ENCODE results near the gene DCC.

Gene DCC, protein sequence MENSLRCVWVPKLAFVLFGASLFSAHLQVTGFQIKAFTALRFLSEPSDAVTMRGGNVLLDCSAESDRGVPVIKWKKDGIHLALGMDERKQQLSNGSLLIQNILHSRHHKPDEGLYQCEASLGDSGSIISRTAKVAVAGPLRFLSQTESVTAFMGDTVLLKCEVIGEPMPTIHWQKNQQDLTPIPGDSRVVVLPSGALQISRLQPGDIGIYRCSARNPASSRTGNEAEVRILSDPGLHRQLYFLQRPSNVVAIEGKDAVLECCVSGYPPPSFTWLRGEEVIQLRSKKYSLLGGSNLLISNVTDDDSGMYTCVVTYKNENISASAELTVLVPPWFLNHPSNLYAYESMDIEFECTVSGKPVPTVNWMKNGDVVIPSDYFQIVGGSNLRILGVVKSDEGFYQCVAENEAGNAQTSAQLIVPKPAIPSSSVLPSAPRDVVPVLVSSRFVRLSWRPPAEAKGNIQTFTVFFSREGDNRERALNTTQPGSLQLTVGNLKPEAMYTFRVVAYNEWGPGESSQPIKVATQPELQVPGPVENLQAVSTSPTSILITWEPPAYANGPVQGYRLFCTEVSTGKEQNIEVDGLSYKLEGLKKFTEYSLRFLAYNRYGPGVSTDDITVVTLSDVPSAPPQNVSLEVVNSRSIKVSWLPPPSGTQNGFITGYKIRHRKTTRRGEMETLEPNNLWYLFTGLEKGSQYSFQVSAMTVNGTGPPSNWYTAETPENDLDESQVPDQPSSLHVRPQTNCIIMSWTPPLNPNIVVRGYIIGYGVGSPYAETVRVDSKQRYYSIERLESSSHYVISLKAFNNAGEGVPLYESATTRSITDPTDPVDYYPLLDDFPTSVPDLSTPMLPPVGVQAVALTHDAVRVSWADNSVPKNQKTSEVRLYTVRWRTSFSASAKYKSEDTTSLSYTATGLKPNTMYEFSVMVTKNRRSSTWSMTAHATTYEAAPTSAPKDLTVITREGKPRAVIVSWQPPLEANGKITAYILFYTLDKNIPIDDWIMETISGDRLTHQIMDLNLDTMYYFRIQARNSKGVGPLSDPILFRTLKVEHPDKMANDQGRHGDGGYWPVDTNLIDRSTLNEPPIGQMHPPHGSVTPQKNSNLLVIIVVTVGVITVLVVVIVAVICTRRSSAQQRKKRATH (N-terminal part only)

DNA sequence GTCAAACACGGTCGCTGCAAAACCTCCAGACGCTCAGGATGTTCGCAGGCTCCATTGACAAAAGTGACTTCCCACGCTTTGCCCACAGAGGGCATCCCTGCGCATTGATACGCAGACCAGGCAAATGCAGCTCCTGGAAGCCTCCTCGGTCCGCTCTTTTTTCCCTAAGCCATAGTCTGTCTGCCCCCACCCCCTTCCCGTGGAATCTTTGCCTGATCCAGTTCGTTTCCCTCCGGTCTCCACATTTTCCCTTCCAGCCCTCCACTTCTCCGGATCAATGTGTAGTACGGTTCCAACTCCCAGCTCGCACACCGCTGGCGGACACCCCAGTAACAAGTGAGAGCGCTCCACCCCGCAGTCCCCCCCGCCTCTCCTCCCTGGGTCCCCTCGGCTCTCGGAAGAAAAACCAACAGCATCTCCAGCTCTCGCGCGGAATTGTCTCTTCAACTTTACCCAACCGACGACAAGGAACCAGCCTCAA is at the start of gene DCC:
DCC (plus strand) TSS at position 307 of the 481 bp plus-strand sequence. CDS start 591 bp downstream, outside the sequence.
- peak; percentile 81 for DNase-seq

DNA sequence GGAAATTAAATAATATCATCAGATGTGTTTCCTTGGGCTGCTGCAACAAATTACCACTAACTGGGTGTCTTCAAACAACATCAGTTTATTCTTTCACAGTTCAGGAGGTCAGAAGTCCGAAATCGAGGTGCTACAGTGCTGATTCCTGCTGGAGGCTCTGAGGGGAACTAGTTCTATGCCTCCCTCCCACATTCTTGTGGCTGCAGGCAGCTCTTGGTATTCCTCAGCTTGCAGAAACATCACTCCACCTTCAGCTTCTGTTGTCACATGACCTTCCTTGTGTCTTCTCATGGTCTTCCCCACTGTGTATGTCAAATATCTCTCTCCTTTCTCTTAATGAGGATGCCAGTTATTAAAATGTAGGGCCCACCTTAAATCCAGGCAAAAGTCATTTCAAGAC is 29.3 kb upstream of the DCC start:
- DNase-seq: no peak

DNA sequence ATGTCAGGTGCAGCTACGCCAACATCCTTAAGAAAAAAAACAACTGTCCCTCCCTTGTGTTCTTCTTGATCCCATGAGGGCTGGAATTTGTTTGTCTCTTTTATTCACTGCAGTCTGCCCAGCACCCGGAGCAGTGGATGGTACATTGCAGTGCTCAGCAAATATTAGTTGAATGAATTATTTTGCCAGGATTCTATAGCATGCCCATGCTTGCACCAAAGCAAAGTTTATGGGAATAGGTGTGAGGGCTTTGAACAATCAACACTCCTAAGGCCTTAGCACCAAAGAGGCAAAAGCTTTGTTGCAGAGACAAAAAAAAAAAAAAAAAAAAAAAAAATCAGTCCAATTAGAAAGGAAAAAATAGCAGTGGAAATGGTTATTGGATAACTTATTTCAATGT is 28.7 kb upstream of the DCC start:
- DNase-seq: no peak

DNA sequence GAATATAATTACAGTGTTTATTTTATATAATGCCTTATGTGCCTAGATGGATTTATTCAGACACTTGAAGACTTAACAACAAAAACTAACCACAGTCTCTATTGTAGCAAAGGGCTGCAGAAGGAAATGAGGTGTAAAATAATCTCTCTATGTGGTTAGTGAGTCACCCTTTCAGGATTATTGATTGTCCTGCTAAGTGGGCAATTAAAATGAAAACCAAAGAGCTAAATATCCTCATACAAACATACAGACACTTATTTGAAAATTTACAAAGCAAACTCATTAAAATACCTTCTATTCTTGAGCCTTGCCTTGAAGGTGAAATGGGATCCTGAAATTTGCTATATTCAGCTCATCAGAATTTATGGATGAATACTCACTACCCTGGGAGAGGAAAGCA is 27.7 kb upstream of the DCC start:
- DNase-seq: peak; percentile 21

DNA sequence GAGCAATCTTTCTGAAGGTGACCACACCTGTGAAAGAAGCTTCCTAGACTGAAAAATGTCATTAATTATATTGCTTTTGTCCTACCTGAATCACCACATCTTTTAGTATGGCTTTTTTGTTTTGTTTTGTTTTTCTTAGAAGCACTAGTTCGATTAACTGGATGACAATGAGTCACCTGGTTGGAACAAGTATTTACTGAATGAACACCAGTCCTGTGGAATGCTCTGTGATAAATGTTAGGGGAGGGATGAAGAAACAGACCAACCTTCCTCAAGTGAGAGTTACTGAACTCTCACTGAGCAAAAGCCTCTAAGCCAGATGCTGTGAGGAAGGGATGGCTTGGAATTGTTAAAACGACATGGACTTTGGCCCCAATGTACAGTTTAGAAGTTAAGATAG is 26.8 kb upstream of the DCC start:
- DNase-seq: peak; percentile 16

DNA sequence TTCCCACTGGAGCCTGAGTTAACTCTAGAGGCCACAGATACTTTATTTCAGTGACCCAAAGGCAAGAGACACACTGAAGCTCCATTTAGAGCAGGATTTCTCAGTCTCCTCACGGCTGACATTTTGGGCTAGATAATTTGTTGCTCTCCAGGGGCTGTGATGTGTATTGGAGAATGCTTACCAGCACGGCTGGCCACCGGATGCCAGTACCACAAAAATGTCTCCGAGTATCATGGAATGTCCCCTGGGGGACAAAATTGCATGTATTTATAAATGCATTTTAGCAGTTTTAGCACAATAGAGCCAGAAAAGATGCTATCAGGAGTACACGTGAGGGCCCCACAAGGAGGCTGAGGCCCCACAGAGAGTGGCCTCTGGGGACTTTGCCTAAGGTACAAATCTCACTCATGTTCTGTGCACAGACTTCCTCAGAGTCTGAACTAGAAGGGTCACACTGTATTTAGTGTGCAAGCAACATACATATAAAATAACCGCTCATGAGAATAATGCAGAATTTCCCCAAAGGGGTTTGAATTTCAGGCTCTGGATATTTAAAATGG is 20.5 kb upstream of the DCC start:
- peak; percentile 84 for DNase-seq

DNA sequence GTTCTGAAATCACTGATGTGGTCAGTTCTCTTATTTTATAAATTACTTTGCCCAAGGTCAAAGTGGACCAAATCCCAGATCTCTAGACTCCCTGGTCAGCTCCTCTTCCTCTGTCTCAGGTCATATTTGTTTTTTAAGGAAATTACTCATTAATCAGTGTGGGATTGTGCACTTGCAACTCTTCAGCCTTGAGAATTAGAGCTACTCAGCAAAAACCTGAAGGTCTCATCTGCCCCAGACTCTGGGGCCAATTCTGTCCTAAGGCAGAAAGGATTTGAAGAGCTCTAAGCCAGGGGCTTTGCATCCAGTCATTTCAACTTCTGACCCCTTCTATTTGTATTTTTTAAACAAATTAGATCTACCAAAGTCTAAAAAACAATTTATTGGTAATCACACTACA is 17.7 kb upstream of the DCC start:
- DNase-seq: no peak

DNA sequence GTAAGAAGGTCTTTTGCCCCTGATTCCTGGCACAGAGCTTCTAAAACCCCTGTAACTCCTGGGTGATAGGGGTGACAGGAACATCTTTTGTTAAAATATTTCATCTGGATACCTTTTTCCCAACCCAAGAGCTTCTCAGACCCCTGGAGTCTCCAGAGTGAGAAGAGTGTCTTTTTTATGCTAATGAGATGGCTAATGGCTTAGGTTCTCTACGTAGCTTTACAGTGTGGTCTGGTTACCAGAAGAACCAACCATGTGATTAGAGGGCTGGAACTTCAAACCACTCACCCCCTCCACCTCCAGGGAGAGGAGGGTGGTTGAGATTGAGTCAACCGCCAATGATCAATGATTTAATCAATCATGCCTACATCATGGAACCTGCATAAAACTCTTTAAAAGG is 16.2 kb upstream of the DCC start:
- DNase-seq: no peak

DNA sequence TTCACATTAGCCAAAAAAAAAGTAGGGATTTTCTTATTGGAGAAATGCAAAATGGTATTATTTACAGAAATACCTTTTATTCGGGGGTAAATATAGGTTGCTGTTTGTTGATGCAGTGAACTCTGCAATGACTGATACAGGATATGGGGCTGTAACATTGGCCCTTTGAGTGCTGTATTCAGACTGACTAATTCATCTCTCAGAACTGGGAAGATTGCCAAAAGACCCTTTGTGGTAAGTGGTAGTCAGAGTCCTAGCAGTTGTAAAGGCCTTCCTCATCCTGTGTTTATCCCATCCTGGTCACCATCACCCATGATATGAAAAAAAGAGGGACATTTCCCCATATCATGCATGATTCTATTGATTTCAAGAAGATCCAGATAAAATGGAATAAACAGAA is 14.0 kb upstream of the DCC start:
- peak; percentile 87 for DNase-seq

DNA sequence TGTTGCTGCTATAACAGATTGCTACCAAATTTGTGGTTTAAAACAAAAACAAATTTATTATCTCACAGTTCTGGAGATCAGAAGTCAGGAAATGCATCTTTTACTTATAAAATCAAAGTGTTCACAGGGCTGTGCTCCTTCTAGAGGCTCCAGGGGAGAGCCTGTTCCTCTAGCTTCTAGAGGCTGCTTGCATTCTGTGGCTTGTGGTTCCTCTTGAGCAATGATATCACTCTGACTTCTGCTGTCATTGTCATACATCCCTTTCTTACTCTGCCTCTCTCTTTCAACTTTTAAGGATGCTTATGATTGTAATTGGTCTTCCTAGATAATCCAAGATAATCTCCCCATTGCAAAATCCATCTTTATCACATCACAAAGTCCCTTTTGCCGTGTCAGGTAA is 6.1 kb upstream of the DCC start:
- no peak for DNase-seq

DNA sequence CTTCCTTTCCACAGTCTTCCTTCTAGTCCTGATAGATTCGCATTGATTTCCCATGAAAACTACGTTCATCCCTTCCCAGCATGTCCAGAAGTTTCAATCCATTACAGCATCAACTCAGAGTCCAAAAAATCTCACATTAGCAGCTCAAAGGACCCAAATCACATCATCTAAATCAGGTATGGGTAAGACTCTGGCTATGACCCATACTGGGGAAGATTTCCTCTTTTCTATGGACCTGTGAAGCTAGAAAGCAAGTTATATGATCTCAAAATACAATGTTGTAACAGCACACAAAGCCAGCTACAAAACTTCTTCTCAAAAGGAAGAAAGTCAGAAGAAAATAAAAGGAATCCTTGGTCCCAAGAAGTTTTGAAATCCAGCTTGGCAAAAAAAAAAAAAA is 5.7 kb upstream of the DCC start:
- DNase-seq: no peak

DNA sequence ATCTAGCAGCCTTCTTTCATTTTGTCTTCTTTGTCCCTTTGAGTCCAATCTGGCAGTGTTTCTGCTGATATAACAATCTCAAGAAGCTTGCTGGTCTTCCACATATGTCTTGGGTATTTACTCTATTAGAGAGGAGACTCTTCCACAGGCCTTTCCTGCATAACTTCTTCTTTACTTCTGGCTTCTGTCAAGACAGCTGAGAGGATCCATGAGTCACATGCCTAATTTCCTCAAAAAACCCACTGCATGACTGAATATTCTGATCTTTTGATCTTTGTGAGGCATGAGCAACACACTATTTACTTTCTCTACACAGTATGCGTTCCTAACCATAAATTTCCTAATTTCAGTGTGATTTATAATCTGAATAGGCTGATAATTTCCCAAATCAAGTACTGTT is 5.1 kb upstream of the DCC start:
- DNase-seq: peak; percentile 84

DNA sequence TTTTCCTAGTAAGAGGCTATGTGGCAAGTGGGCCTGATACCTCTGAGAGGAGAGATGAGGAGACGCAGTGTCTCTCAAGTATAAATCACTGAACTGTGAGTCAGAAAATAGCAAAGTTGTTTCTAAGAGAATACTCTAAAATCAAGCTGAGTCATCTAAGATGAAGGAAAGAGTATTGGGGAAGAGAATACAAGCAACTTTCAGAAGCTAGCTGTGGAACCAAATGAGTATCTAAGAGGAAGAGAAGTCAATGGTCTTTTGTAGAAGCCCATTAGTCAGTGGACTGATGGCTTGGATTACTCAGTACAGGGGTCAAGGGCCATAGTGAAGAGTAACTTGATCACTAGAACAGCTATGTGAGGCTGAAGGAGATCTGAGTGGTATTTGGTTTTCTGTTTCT is 2.7 kb upstream of the DCC start:
- peak; percentile 76 for DNase-seq

DNA sequence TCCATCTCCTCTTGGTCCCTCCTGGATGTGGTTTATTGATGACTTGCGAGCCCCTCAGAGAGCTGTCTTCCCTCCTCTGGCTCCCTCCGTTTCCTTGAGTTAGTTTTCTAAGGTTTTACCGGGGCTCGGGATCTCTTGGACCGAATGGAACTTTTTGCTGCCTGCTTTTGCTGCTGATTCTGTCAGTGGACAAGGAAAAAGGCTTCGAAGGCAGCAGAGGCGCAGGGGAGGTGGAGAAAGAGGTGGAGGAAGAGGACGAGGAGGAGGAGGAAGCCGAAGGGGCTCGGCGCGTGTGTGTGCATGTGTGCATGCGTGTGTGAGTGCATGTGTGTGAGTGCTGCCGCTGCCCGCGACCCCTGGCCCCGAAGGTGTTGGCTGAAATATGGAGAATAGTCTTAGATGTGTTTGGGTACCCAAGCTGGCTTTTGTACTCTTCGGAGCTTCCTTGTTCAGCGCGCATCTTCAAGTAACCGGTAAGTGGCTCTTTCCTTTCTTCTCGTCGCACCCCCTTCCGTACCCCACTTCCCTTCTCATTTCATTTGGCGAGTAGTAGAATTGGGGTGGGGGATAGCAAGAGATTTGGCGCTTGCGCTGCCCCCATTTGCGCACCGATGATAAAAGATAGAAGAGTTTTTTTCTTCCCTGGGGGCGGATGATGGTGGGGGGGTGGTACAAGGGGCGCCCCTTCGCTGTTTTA is 557 bp downstream of the DCC start:
- DNase-seq: no peak

DNA sequence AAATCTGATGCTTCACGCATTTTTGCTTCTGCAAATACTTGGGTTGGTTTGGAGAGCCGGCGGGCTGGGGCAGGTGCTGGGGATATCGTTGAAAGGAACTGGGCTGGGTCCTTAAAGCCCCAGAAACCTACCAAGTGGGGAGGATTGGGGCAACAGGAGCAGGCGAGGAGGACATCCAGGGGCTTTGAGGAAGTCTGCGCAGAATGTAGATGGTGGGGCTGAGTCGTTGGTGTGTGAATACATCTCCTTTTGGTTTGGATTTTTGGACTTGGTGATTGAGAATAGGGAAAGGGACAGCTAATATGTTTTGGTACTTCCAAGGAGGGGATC is 1.1 kb downstream of the DCC start:
- no peak for DNase-seq

DNA sequence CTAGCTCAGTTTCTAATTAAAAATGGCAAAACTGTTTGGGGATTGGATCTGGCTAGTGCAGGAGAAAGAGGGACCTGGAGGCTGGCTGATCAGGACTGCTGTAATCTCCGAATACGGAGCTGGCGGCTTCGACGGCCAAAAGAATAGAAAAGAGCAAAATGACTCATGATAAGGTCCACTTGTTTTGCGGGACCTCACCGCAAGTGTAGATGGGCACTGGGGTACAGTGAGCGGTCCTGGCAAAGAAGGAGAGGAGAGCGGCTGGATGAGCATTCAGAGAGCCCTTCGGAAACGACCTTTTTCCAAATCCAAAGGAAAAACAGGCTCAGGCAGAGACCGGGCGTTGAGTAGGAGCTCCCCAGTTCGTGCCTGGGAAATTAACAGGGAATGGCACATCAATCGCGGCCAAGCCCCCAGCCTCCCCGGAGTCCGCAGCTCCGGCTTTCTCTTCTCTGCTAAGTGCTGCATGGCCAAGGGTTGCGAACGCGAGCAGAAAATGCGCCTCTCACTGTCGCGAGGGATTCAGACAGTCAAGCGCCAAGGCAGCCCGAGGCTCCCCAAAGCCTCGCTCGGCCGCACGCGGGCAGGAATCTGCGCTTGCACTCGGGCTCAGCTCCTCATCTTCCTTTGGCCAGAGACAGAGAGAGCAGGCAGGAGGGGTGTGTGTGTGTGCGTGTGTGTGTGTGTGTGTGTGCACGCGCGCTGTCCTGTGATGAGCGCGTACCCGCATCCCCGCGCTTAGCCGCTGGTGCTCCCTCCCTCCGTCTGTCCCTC is 1.8 kb downstream of the DCC start:
- peak; percentile 28 for DNase-seq

DNA sequence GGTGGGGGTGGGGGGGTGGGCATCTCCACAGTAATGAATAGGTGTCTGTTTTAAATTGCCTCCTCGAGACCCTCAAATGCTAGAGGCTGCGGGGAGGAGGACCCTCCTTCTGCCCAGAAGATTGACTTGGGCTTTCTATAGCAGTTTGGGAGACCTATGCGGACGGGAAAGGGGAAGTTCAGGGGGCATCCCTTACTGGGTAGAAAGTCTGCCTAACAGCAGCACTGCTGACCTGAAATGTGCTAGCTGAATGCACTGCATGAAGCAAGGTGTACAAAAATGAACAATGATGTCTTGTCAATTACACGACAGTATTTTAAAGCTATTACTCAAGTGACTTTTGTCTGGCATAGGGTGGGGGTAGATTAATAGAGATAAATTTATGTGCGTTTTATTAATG is 2.5 kb downstream of the DCC start:
- DNase-seq: no peak

DNA sequence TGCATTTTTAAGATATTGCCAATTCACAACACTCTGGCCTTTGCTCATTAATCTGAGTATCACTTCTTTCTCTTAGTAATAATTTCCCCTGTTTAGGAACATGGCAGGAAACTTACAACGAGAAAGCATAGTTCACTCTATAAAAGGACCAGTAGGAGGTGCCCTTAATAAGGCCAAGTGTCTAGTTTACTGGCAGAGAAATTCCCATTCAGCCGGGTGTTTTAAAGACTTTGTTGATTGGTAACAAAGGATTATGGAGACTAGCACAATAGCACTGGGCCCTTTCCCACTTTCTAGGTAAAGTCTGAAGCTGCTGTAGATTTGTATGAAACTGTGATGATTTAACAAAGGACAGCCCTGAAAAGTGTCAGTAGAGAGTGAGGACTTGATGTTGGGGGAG is 3.1 kb downstream of the DCC start:
- DNase-seq: no peak

DNA sequence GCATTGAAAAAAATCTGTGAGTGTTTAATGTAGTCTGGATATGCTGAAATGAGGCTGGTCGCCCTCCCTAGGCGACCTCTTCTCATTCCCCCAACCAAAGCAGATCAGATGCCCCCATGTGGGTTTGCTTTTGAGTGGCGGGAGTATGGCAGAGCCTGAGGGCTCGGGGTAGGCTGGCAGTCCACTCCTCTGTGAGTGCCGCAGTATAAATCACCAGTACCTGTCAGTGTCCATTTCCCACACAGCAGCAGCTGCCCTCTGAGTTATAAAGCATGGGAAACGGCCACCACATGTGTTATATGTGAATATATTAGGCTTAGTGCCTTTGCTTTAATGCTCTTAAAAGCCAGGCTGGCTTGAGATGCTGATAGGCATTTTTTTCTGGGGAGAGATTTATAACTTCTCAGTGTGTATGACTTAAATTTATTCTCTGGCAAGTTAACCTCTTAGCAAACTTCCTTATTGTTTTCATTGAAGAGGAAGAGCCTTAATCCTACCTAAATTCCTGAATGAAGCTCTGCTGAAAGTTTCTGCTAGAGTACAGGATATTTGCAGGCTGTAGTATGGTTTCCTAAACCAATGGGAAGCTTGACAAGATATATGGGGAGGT is 3.8 kb downstream of the DCC start:
- DNase-seq: no peak

DNA sequence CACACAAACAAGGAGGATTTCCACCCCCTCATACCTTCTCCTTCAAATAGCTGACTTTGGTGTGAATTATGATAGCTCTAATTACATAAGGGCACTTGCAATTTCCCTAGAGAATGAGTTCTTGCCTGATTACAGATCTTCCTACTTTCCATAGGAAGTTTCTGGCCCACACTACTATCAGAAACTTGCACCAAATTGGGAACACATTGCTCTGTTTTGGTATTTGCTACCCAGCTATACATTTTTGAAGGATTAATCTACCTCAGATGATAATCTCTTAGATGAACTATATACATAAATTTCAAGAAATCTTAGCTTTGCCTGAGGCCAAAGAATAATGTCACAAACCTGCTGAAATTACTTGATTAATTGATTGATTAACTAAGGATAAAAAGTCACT is 4.9 kb downstream of the DCC start:
- DNase-seq: peak; percentile 55

DNA sequence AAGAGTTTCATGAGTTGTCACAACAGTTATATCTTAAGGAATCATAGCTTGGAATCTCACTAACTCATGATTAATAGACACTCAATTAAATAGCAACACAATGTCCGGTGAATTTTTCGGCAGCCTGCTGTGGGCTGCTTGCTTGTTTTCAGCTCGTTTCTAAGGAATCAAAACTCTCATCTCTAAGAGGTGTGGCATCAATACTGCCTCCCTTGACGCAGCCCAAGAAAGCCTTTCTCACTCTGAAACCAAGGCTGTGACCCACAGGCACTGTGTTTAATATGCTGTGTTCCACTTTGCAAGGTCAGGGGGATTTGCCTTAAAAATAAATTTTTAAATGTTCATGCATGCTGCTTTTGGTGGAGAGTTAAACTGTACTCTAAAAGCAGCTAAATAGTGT is 5.4 kb downstream of the DCC start:
- peak; percentile 41 for DNase-seq
